Bronchial epithelial cell (primary cell): ENCODE measurements around the gene DVL1. TPM values are rescaled to one million over a fixed set of nuclear protein-coding genes. Genes with fewer than 3 reads are reported as not detected.
A peak's percentile ranks its signal among the peaks of the same experiment; 100 is the strongest.
"Not testable (repeated sequence)": the region's sequence is repeated elsewhere in the genome, so short reads cannot be mapped to it uniquely, and the experiment has no call there.

ENCODE experiments used
- DNase-seq: peaks from one replicate; pipeline ENCODE4 v3.0.0-alpha.2; 2010; ENCODE audit warnings: low read depth
- FAIRE-seq: peaks from 2 replicates; lab custom pipeline; 2011; peaks lifted over from hg19 to GRCh38; lab: Jason Lieb, UNC
- H3K27me3 ChIP-seq: 2 replicates; pipeline ENCODE4 v1.5.1; 2011; ENCODE audit warnings: low read length; ENCODE audit not compliant: control insufficient read depth, insufficient read depth
- H3K36me3 ChIP-seq: 2 replicates; pipeline ENCODE4 v1.5.1; 2011; ENCODE audit warnings: low read length; ENCODE audit not compliant: control insufficient read depth, insufficient read depth
- H3K4me3 ChIP-seq: 2 replicates; pipeline ENCODE4 v1.5.1; 2011; ENCODE audit warnings: mild to moderate bottlenecking, low read depth, low read length, control low read depth
- total RNA-seq: library from RNA; depleted of rRNA; stranded (reverse); fragments of >200 nt; gene quantifications from 2 replicates; pipeline ENCODE4 v1.2.1, GENCODE V29; 2014
- TF ChIP-seq, protein P1 (sequence below): IDR thresholded peaks from 2 replicates; pipeline ENCODE4 v1.5.1; 2011; ENCODE audit warnings: mild to moderate bottlenecking, moderate library complexity, low read length, control low read depth, inconsistent platforms; ENCODE audit not compliant: insufficient read depth, severe bottlenecking

Gene DVL1
- total RNA-seq, 1 donor from 2014 or later, result 233 TPM

DNA sequence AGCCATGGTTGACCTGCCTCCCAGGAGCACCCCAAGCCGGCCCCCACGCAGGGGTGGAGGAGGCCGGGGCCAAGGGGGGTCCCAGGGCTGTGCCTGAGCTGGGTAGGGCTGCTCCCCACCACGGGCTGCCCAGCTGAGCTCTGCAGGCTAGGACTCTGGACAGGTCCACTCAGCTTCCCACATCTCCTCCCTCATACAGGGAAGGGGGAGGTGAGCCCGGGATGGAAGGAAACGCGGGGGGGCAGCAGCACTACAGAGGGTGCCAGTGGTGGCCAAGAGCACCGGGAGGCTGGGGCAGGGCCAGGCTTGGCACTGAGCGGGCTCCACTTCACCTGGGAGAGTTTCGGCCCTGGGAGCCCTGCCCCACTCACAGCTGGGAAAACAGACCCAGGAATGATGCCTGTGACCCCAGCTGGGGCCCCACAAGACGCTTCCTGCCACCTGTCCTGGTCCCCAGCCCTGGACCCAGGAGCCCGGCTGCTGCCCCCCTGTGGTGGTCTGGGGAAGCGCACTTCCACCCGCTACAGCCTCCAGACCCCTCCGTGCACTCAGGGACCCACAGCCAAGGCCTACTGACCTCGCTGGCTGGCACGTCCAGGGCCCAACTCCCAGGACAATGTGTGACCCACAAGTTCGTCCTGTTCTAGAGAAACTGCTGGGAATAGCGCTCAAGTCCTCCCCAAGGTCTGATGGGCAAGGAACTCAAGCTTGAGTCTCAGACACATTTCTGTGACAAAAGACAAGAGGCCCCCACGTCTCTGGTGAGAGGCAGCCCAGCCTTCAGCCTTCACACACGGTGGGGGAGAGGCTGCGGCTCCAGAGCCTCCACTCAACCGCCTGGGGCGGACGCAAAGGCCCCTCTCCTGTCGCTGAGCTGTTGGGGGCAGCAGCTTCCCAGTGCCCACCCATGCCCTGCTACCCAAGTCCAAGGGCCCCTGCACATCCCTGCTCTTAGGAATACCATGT lies 22.8 kb upstream of the DVL1 start:
- TF ChIP-seq, protein P1, sequence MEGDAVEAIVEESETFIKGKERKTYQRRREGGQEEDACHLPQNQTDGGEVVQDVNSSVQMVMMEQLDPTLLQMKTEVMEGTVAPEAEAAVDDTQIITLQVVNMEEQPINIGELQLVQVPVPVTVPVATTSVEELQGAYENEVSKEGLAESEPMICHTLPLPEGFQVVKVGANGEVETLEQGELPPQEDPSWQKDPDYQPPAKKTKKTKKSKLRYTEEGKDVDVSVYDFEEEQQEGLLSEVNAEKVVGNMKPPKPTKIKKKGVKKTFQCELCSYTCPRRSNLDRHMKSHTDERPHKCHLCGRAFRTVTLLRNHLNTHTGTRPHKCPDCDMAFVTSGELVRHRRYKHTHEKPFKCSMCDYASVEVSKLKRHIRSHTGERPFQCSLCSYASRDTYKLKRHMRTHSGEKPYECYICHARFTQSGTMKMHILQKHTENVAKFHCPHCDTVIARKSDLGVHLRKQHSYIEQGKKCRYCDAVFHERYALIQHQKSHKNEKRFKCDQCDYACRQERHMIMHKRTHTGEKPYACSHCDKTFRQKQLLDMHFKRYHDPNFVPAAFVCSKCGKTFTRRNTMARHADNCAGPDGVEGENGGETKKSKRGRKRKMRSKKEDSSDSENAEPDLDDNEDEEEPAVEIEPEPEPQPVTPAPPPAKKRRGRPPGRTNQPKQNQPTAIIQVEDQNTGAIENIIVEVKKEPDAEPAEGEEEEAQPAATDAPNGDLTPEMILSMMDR, result peak; percentile 93
- no peaks in the 10 kb centered on the region for H3K27me3 ChIP-seq
- no peak overlapping the region for H3K4me3 ChIP-seq
- peaks cover 5% of the 10 kb centered on the region for H3K36me3 ChIP-seq
- DNase-seq (no peak), FAIRE-seq (no peak)

GRCh38 chr1:1371364-1371745 lies 22.1 kb upstream of the DVL1 start:
- Histone ChIP-seq H3K36me3 (peaks cover 5% of the 10 kb centered on the region), H3K4me3 (no peak overlapping the region), H3K27me3 (no peaks in the 10 kb centered on the region)
- FAIRE-seq (no peak), DNase-seq (no peak)
- TF ChIP-seq, protein P1, result no peak

DNA sequence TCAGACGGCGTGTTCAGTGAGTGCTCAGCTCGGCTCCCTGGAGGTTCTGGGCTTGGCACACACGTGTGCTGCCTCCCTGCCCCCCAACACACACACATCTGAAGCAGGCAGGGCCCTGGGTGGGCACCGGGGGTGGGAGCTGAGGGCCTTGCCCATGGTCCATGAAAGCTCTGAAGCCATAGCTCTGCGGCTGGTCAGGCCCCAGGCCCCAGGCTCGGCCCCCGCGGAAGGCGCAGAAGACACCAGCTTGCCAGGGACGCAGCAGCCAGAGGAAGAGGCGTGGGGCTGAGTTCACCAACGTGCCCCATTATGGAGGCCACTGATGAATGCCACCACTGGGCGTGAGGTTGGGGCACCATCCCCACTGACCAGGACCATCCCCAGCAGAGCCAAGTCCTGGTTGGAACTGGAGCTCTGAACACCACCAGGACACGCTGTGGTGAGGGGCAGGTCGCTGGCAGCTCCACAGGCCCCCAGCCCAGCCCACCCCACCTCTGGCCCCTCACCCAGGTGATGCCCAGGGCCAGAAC lies 21.6 kb upstream of the DVL1 start:
- Histone ChIP-seq H3K36me3 (peaks cover 5% of the 10 kb centered on the region), H3K27me3 (no peaks in the 10 kb centered on the region), H3K4me3 (no peak overlapping the region)
- TF ChIP-seq, protein P1, result no peak
- no peak for FAIRE-seq
- DNase-seq, result no peak

DNA sequence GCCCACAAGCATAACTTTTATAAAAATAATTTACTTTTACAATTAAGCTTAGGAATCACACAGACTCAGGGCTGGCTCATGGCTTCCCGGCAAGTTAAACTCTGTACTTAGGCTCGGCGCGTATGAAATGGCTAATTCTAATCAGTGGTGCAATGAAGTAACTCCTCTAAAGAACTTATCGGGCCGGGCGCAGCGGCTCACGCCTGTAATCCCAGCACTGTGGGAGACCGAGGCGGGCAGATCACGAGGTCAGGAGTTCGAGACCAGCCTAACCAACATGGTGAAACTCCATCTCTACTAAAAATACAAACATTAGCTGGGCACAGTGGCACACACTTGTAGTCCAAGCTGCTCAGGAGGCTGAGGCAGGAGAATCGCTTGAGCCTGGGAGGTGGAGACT lies 20.9 kb upstream of the DVL1 start:
- H3K4me3 ChIP-seq, FAIRE-seq, H3K36me3 ChIP-seq, H3K27me3 ChIP-seq, DNase-seq: not testable (repeated sequence)

- Histone ChIP-seq H3K27me3 (no peaks in the 10 kb centered on the region), H3K4me3 (no peak overlapping the region), H3K36me3 (peaks cover 1% of the 10 kb centered on the region)
- TF ChIP-seq, protein P1, result no peak
- FAIRE-seq, result no peak
- no peak for DNase-seq
Measured at GRCh38 chr1:1367315-1367714, 18.1 kb upstream of the DVL1 start.

DNA sequence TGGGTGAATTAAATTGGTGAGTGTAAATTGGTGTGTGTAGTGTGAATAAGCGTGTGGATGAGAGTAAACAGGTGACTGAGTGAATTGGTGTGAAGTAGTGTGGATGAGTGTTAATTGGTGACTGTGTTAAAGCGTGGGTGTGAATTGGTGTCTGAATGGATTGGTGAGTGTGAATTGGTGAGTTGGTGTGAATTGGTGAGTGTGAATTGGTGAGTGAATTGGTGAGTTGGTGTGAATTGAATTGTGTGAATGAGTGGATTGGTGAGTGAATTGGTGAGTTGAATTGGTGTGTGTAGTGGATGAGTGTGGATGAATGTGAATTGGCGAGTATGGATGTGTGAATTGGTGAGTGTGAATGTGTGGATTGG lies 17.5 kb upstream of the DVL1 start:
- DNase-seq (no peak), FAIRE-seq (no peak)
- TF ChIP-seq, protein P1, result no peak
- H3K27me3 ChIP-seq, result no peaks in the 10 kb centered on the region
- peaks cover 1% of the 10 kb centered on the region for H3K36me3 ChIP-seq
- no peak overlapping the region for H3K4me3 ChIP-seq
